ENCODE results near the gene SLC7A8. TPM values are rescaled to one million over a fixed set of nuclear protein-coding genes. Genes with fewer than 3 reads are reported as not detected.
A peak's percentile ranks its signal among the peaks of the same experiment; 100 is the strongest.

The SLC7A8 gene
- total and polyA plus RNA-seq, 2 of the 4 experiments (the other 2 are of a cell fraction) = 0.31 TPM; not detected in 1

- H2BK5ac ChIP-seq (ENCODE audit: low read depth, low read length, poor library complexity, severe bottlenecking) = peak overlapping the region; percentile 95
- 0 out of 2 replicates have a peak overlapping the region, but pooled peaks have one; percentile 10 for H2BK120ac ChIP-seq (ENCODE audit: low read depth, low read length)
- H4K8ac ChIP-seq (ENCODE audit: low read depth in 2 of 2, low read length in 2 of 2) = peak overlapping the region; percentile 88 to 98; a peak in 3 of 4 replicates
- in situ Hi-C loops (cut with MboI; ENCODE audit: low sequenced_read_pairs) = loop anchor here (25.0 kb wide), 1 partner anchor 1043 kb away; the partner anchor contains the start of genes EMC9, FITM1, PSME1 and PSME2
- CTCF ChIA-PET = interaction anchor here (0.7 to 3.5 kb wide), 7 partner anchors 9 to 93 kb away, joined by 3 to 19 read pairs (median 6); no protein-coding TSS in a partner anchor
- H3K9me3 ChIP-seq (ENCODE audit: control insufficient read depth, insufficient read depth, low read length) = no peaks in the 10 kb centered on the region
- dilution Hi-C loops (cut with HindIII; ENCODE audit: low sequenced_read_pairs, unreplicated experiment) = no loop called here
- H3K4me2 ChIP-seq (ENCODE audit: low read depth, low read length) = peak overlapping the region; percentile 99
- peak overlapping the region; percentile 97 for H3K27ac ChIP-seq (ENCODE audit: insufficient read depth, low read length)
- H3K18ac ChIP-seq (ENCODE audit: low read depth, low read length) = peak overlapping the region; percentile 54
- intact Hi-C loops (cut with micrococcal nuclease) = loop anchor here (2.0 kb wide), 1 partner anchor 15 kb away; no protein-coding TSS in a partner anchor
- H3K56ac ChIP-seq (ENCODE audit: extremely low read depth, insufficient read depth, low read length) = peak overlapping the region; percentile 94
- DNase-seq (no peak), ATAC-seq (ENCODE audit: low read depth) (no peak)
- peak overlapping the region; percentile 66 for H3K4me3 ChIP-seq (ENCODE audit: insufficient read depth, low read depth, low read length)
- H3K14ac ChIP-seq (replicated peaks; ENCODE audit: low read depth, low read length) = peak overlapping the region; percentile 92
- peaks cover 3% of the 10 kb centered on the region; the same call in 1 of the 2 replicates for H3K4me1 ChIP-seq (ENCODE audit: control insufficient read depth, insufficient read depth, low read length)
- H4K20me1 ChIP-seq (ENCODE audit: insufficient read depth, low read length) = peaks cover 38% of the 10 kb centered on the region; the same call in 1 of the 2 replicates
- H3K9ac ChIP-seq (ENCODE audit: low read depth, low read length) = peak overlapping the region; percentile 97
- H3K27me3 ChIP-seq (ENCODE audit: control insufficient read depth, insufficient read depth, low read length) = no peaks in the 10 kb centered on the region
- peak overlapping the region; percentile 90 for H2AK5ac ChIP-seq (ENCODE audit: low read depth, low read length)
- no TSS peak for BruUV-seq (replicated peaks)
- peak overlapping the region; percentile 31 for H4K91ac ChIP-seq (ENCODE audit: insufficient read depth, low read depth, low read length)
- H3K4ac ChIP-seq (ENCODE audit: low read depth, low read length) = peak overlapping the region; percentile 98
- POLR2A ChIA-PET (ENCODE audit: unreplicated experiment) = interaction anchor here (0.6 to 1.2 kb wide), 2 partner anchors 17 to 32 kb away, joined by 9 to 12 read pairs; no protein-coding TSS in a partner anchor
- no peak overlapping the region for H2BK20ac ChIP-seq (ENCODE audit: low read depth, low read length)
- H3K9me1 ChIP-seq (ENCODE audit: insufficient read depth, low read length) = peaks cover 9% of the 10 kb centered on the region
- peaks cover 24 to 62% of the 10 kb centered on the region in 2 experiments for H3K79me1 ChIP-seq (ENCODE audit: low read depth in 1 of 2, low read length in 2 of 2)
- H2AK9ac ChIP-seq (replicated peaks; ENCODE audit: low read depth, low read length, poor library complexity) = peak overlapping the region; percentile 91
- peaks cover 19% of the 10 kb centered on the region for H3K36me3 ChIP-seq (ENCODE audit: control insufficient read depth, insufficient read depth, low read length)
- peak overlapping the region; percentile 9; the same call in 1 of the 2 replicates for H4K5ac ChIP-seq (ENCODE audit: low read depth, low read length)
- H2BK15ac ChIP-seq (ENCODE audit: low read depth, low read length) = no peak overlapping the region
- TF ChIP-seq FOS (IDR thresholded peaks at IDR 0.05; ENCODE audit: low read depth, low read length) (no peak), MAFK (IDR thresholded peaks at IDR 0.05; ENCODE audit: low read depth, low read length) (no peak), RCOR1 (IDR thresholded peaks at IDR 0.05; ENCODE audit: insufficient replicate concordance, low read length) (no peak), CTCF (conservative IDR thresholded peaks at IDR 0.05; ENCODE audit: low read depth, low read length) (peak; percentile 28), BHLHE40 (IDR thresholded peaks at IDR 0.05; ENCODE audit: low read depth, low read length) (no peak), ELK1 (IDR thresholded peaks at IDR 0.05; ENCODE audit: borderline replicate concordance, low read depth, low read length) (no peak), CHD1 (IDR thresholded peaks at IDR 0.05; ENCODE audit: low read depth, low read length) (0 out of 2 replicates have a peak, but pooled peaks have one; percentile 63), POLR2A (IDR thresholded peaks at IDR 0.05; ENCODE audit: low read depth, low read length) (no peak), USF2 (IDR thresholded peaks at IDR 0.05; ENCODE audit: low read depth, low read length) (no peak)
- H3K23ac ChIP-seq (ENCODE audit: low read depth, low read length) = peak overlapping the region; percentile 63; the same call in 1 of the 2 replicates
- 2 to 100% methylated on average over 2 to 5 of the region's 14 CpGs for WGBS, 2 experiments (ENCODE audit: extremely low coverage in 2 of 2, insufficient read length in 1 of 2)
- peak overlapping the region; percentile 94 for H2AFZ ChIP-seq (replicated peaks; ENCODE audit: low read length, poor library complexity)
Measured at GRCh38 chr14:23093991-23094665, 89.3 kb downstream of the SLC7A8 start.

Measured in IMR-90 (cell line).